Gastrocnemius medialis (tissue), 4 donors: ENCODE results near the gene BTG1.

Experiments
- POLR2A ChIP-seq, 2 donors: fragments of 450-650 bp; IDR thresholded peaks; one replicate each; pipeline ENCODE4 v1.6.1; 2017; ENCODE audit warnings: antibody characterized with exemption in 2 of 2, mild to moderate bottlenecking in 2 of 2, moderate library complexity in 2 of 2
- TF ChIP-seq, protein P1 (sequence below), 5 experiments: fragments of 450-650 bp in 3 of 5; fragments of 200-600 bp in 2 of 5; sonication (generic) in 2 of 5; IDR thresholded peaks in 4 of 5; conservative IDR thresholded peaks in 1 of 5; 1 replicate in 4 of 5; 2 replicates in 1 of 5; pipeline ENCODE4 v1.5.1; 2016 to 2019; ENCODE audit warnings: antibody characterized with exemption in 5 of 5, mild to moderate bottlenecking in 3 of 5, moderate library complexity in 3 of 5

GRCh38 chr12:92149563-92149962 lies 3.9 kb upstream of the BTG1 start:
- TF ChIP-seq POLR2A (IDR thresholded peaks at IDR 0.05): no peak
- TF ChIP-seq, protein P1, sequence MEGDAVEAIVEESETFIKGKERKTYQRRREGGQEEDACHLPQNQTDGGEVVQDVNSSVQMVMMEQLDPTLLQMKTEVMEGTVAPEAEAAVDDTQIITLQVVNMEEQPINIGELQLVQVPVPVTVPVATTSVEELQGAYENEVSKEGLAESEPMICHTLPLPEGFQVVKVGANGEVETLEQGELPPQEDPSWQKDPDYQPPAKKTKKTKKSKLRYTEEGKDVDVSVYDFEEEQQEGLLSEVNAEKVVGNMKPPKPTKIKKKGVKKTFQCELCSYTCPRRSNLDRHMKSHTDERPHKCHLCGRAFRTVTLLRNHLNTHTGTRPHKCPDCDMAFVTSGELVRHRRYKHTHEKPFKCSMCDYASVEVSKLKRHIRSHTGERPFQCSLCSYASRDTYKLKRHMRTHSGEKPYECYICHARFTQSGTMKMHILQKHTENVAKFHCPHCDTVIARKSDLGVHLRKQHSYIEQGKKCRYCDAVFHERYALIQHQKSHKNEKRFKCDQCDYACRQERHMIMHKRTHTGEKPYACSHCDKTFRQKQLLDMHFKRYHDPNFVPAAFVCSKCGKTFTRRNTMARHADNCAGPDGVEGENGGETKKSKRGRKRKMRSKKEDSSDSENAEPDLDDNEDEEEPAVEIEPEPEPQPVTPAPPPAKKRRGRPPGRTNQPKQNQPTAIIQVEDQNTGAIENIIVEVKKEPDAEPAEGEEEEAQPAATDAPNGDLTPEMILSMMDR (IDR thresholded peaks at IDR 0.05 in 4 of 5, conservative IDR thresholded peaks at IDR 0.05 in 1 of 5): no peak
